Measurements from ENCODE around the gene IQCB1. TPM values are rescaled to one million over a fixed set of nuclear protein-coding genes. Genes with fewer than 3 reads are reported as not detected.
A peak's percentile ranks its signal among the peaks of the same experiment; 100 is the strongest.

The IQCB1 gene
- total and polyA plus RNA-seq, 10 of the 15 experiments (the other 5 are each of a cell fraction or from before 2014, with no cell fraction given): 36.0 to 69.4 (median 48.9) TPM

DNA sequence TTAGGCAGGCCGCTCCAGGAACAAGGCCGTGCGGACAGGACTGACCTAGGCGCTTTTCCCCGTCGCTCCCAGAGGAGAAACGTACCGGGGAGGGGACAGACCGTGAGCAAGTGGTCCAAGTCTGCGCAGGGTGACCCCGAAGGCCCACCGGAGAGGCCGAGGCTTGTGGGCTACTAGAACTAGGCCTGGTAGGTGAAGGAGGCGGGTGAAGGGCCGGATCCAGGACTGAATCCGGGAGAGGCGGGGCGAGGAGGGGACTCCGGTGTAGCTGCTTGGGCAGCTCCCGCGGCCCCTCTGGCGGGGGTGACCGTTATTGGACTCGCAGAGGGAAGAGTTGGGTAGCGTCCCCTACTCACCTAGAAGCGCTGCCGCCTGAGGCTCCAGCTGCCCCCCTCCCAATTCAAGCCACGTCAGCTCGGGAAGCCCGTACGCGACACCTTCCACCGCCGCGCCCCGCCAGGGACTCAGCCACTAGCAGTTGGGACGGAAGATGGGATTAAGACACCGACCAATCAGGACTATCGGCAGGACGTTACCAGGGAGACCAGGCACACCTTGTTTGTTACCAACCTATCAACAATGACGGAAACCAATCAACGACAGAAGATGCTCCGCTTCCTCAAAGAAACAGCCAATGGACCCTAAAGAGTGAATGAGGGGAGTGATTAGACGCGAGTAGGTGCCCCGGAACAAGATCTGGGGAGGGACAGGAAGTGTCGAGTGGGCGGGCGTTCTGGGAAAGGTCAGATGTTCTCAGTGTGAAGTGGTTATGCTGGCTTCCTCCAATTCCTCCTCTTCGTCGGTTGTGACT, 85.4 kb downstream of the IQCB1 start, which contains the start of gene GOLGB1 (continued):
- no peak for TF ChIP-seq MYC (IDR thresholded peaks at IDR 0.05; ENCODE audit: insufficient read depth, insufficient read length, insufficient replicate concordance, low read length, severe bottlenecking)
- TF ChIP-seq JUNB (IDR thresholded peaks at IDR 0.05): no peak
- TF ChIP-seq, protein P1, sequence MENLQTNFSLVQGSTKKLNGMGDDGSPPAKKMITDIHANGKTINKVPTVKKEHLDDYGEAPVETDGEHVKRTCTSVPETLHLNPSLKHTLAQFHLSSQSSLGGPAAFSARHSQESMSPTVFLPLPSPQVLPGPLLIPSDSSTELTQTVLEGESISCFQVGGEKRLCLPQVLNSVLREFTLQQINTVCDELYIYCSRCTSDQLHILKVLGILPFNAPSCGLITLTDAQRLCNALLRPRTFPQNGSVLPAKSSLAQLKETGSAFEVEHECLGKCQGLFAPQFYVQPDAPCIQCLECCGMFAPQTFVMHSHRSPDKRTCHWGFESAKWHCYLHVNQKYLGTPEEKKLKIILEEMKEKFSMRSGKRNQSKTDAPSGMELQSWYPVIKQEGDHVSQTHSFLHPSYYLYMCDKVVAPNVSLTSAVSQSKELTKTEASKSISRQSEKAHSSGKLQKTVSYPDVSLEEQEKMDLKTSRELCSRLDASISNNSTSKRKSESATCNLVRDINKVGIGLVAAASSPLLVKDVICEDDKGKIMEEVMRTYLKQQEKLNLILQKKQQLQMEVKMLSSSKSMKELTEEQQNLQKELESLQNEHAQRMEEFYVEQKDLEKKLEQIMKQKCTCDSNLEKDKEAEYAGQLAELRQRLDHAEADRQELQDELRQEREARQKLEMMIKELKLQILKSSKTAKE (IDR thresholded peaks at IDR 0.05; ENCODE audit: low read depth, poor library complexity, severe bottlenecking): peak; percentile 56
- TF ChIP-seq EGR1 (IDR thresholded peaks at IDR 0.05; ENCODE audit: borderline replicate concordance in 1 of 2, low read depth in 2 of 2, low read length in 2 of 2): peak in 1 of 2 experiments; percentile 33; a peak in 1 of 3 replicates
- no peak for TF ChIP-seq ZBED1 (IDR thresholded peaks at IDR 0.05; ENCODE audit: borderline replicate concordance)
- TF ChIP-seq, protein P2, sequence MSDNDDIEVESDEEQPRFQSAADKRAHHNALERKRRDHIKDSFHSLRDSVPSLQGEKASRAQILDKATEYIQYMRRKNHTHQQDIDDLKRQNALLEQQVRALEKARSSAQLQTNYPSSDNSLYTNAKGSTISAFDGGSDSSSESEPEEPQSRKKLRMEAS (IDR thresholded peaks at IDR 0.05; ENCODE audit: low read depth, low read length): no peak; the same call in 1 of the 2 replicates
- peak; percentile 83 for TF ChIP-seq NR2C2 (IDR thresholded peaks at IDR 0.05; ENCODE audit: borderline replicate concordance, control insufficient read depth, insufficient read length, low read depth)
- TF ChIP-seq, protein P3, sequence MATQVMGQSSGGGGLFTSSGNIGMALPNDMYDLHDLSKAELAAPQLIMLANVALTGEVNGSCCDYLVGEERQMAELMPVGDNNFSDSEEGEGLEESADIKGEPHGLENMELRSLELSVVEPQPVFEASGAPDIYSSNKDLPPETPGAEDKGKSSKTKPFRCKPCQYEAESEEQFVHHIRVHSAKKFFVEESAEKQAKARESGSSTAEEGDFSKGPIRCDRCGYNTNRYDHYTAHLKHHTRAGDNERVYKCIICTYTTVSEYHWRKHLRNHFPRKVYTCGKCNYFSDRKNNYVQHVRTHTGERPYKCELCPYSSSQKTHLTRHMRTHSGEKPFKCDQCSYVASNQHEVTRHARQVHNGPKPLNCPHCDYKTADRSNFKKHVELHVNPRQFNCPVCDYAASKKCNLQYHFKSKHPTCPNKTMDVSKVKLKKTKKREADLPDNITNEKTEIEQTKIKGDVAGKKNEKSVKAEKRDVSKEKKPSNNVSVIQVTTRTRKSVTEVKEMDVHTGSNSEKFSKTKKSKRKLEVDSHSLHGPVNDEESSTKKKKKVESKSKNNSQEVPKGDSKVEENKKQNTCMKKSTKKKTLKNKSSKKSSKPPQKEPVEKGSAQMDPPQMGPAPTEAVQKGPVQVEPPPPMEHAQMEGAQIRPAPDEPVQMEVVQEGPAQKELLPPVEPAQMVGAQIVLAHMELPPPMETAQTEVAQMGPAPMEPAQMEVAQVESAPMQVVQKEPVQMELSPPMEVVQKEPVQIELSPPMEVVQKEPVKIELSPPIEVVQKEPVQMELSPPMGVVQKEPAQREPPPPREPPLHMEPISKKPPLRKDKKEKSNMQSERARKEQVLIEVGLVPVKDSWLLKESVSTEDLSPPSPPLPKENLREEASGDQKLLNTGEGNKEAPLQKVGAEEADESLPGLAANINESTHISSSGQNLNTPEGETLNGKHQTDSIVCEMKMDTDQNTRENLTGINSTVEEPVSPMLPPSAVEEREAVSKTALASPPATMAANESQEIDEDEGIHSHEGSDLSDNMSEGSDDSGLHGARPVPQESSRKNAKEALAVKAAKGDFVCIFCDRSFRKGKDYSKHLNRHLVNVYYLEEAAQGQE (IDR thresholded peaks at IDR 0.05; ENCODE audit: low read depth, low read length): peak; percentile 19; the same call in 1 of the 2 replicates
- TF ChIP-seq ZNF384 (IDR thresholded peaks at IDR 0.05; ENCODE audit: borderline replicate concordance, low read depth, low read length): no peak
- TF ChIP-seq KDM1A (IDR thresholded peaks at IDR 0.05; ENCODE audit: borderline replicate concordance): no peak
- TF ChIP-seq, protein P4, sequence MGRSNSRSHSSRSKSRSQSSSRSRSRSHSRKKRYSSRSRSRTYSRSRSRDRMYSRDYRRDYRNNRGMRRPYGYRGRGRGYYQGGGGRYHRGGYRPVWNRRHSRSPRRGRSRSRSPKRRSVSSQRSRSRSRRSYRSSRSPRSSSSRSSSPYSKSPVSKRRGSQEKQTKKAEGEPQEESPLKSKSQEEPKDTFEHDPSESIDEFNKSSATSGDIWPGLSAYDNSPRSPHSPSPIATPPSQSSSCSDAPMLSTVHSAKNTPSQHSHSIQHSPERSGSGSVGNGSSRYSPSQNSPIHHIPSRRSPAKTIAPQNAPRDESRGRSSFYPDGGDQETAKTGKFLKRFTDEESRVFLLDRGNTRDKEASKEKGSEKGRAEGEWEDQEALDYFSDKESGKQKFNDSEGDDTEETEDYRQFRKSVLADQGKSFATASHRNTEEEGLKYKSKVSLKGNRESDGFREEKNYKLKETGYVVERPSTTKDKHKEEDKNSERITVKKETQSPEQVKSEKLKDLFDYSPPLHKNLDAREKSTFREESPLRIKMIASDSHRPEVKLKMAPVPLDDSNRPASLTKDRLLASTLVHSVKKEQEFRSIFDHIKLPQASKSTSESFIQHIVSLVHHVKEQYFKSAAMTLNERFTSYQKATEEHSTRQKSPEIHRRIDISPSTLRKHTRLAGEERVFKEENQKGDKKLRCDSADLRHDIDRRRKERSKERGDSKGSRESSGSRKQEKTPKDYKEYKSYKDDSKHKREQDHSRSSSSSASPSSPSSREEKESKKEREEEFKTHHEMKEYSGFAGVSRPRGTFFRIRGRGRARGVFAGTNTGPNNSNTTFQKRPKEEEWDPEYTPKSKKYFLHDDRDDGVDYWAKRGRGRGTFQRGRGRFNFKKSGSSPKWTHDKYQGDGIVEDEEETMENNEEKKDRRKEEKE (IDR thresholded peaks at IDR 0.05): no peak
- peak; percentile 56 for TF ChIP-seq KLF5 (IDR thresholded peaks at IDR 0.05; ENCODE audit: partially characterized antibody)
- TF ChIP-seq MEF2A (IDR thresholded peaks at IDR 0.05; ENCODE audit: insufficient read depth, low read depth, low read length): no peak
- TF ChIP-seq, protein P5, sequence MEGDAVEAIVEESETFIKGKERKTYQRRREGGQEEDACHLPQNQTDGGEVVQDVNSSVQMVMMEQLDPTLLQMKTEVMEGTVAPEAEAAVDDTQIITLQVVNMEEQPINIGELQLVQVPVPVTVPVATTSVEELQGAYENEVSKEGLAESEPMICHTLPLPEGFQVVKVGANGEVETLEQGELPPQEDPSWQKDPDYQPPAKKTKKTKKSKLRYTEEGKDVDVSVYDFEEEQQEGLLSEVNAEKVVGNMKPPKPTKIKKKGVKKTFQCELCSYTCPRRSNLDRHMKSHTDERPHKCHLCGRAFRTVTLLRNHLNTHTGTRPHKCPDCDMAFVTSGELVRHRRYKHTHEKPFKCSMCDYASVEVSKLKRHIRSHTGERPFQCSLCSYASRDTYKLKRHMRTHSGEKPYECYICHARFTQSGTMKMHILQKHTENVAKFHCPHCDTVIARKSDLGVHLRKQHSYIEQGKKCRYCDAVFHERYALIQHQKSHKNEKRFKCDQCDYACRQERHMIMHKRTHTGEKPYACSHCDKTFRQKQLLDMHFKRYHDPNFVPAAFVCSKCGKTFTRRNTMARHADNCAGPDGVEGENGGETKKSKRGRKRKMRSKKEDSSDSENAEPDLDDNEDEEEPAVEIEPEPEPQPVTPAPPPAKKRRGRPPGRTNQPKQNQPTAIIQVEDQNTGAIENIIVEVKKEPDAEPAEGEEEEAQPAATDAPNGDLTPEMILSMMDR (IDR thresholded peaks at IDR 0.05 in 2 of 3, conservative IDR thresholded peaks at IDR 0.05 in 1 of 3; ENCODE audit: control insufficient read depth in 2 of 3, extremely low read depth in 1 of 3, insufficient read depth in 1 of 3, low read depth in 3 of 3, low read length in 3 of 3): no peak

Measured in GM12878 (cell line).